ENCODE data around the gene LRP1B. TPM values are rescaled to one million over a fixed set of nuclear protein-coding genes. Genes with fewer than 3 reads are reported as not detected.

The LRP1B gene
- total RNA-seq, 4 donors from 2014 or later, result 1.2 to 3.3 (median 2.6) TPM

DNA sequence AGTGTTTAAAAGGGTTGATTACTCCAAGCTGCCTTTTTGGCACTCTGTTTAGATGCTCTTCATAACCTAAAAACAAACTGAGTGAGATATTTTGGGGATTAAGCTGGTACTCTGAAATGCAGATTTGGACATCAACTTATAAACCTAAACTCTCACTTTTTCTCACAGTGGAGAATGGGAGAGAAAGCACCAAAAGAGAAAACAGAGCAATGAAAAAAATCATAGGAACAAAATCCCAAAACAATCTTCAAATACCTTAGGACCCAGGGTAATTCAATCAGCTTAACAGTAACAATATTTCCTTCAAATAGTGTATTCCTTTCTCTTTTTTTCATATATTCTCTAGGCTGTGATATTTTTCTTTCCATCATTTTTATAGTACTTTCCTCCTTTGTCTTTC is 11.5 kb downstream of the LRP1B start:
- no peak for TF ChIP-seq POLR2A (IDR thresholded peaks at IDR 0.05)
- TF ChIP-seq EP300 (IDR thresholded peaks at IDR 0.05), result no peak
- TF ChIP-seq CTCF (IDR thresholded peaks at IDR 0.05), result no peak
- Histone ChIP-seq H3K36me3 (no peaks in the 10 kb centered on the region), H3K27me3 (no peaks in the 10 kb centered on the region), H3K4me3 (no peak overlapping the region), H3K4me1 (no peaks in the 10 kb centered on the region), H3K27ac (no peak overlapping the region), H3K9me3 (no peaks in the 10 kb centered on the region)
- DNase-seq (ENCODE audit: low spot score in 2 of 2), result no peak

DNA sequence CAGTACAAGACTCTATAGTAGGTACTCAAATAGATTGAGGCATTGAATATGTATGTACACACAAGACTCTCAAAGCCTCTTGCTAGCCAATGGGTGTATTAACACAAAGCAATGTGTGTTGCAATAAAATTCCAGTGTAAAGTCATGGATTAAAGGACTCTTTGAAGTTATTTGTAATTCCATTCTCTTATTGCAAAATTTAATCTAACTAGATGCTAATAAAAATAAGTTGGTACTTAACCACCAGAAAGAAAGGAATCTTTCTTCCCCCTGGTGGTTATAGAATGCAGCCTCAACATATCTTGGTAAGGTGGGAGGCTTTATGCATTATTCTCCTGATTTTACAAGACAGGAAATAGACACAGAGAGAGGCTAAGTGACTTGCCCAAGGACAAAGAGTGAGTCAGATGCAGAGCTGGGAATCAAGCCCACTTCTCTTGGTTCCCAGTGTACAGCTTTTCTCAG is 18.0 kb downstream of the LRP1B start:
- H3K4me1 ChIP-seq, result no peaks in the 10 kb centered on the region
- TF ChIP-seq POLR2A (IDR thresholded peaks at IDR 0.05), result no peak
- TF ChIP-seq CTCF (IDR thresholded peaks at IDR 0.05), result no peak
- TF ChIP-seq EP300 (IDR thresholded peaks at IDR 0.05), result no peak
- no peaks in the 10 kb centered on the region for H3K9me3 ChIP-seq
- no peaks in the 10 kb centered on the region for H3K36me3 ChIP-seq
- no peak overlapping the region for H3K27ac ChIP-seq
- H3K27me3 ChIP-seq, result no peaks in the 10 kb centered on the region
- H3K4me3 ChIP-seq, result no peak overlapping the region
- DNase-seq (ENCODE audit: low spot score in 2 of 2), result no peak

DNA sequence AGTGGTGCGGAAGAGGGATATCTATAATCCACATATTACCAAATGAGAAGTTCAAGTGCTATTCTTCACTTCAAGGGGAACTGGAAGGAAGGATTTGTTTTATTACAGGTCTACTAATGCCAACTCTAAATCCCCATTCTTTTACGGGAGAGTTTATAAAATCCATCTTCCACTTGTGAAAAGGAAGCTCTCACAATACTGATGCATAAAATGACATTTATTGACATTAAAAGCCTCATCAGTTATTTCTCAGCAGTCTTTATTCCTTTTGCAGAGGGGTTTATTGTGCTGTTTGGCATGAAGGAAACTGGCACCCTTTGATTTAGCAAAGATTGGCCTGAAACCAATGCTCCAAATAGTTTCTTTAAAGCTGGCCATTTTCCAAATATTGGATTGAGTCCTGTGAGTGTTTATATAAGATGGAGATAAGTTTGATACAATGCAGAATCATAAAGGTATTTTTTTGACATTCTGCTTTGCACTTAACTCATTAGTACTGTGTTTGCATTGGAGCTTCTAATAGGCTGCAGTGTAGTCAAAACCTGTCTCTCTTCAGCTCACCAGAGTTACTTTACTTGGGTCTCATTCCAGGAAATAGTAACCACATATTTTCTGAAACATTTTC is 26.6 kb downstream of the LRP1B start:
- Histone ChIP-seq H3K4me3 (no peak overlapping the region), H3K4me1 (no peaks in the 10 kb centered on the region), H3K9me3 (no peaks in the 10 kb centered on the region), H3K27ac (no peak overlapping the region), H3K27me3 (no peaks in the 10 kb centered on the region), H3K36me3 (no peaks in the 10 kb centered on the region)
- 59 to 64% methylated on average over 2 of the region's 2 CpGs for WGBS, 2 donors
- DNase-seq (ENCODE audit: low spot score in 2 of 2), result no peak
- TF ChIP-seq EP300 (IDR thresholded peaks at IDR 0.05), result no peak
- no peak for TF ChIP-seq POLR2A (IDR thresholded peaks at IDR 0.05)
- no peak for TF ChIP-seq CTCF (IDR thresholded peaks at IDR 0.05)

DNA sequence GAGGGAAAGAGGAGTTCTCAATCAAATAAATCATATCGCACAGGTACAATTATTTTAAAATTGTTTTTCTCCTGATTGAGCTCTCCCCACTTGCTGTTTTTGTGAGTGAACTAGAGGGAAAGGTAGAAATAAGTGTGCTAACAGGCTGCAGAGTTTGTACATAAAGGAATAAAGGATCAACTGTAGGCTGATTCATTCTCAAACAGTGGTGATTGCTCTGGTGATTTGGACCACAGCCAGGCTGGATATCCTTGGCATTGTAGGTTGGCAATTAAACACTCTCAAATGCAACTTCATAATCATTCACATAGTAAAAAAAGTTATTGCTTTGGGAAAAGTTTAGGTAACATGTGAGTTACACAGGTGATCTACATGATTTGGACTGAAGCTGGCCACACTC is 29.8 kb downstream of the LRP1B start:
- no peaks in the 10 kb centered on the region for H3K4me1 ChIP-seq
- H3K4me3 ChIP-seq, result no peak overlapping the region
- H3K9me3 ChIP-seq, result no peaks in the 10 kb centered on the region
- H3K27ac ChIP-seq, result no peak overlapping the region
- DNase-seq (ENCODE audit: low spot score in 2 of 2), result no peak
- 91 to 95% methylated on average over 1 of the region's 1 CpG for WGBS, 2 donors
- TF ChIP-seq POLR2A (IDR thresholded peaks at IDR 0.05), result no peak
- TF ChIP-seq CTCF (IDR thresholded peaks at IDR 0.05), result no peak
- TF ChIP-seq EP300 (IDR thresholded peaks at IDR 0.05), result no peak
- no peaks in the 10 kb centered on the region for H3K27me3 ChIP-seq
- H3K36me3 ChIP-seq, result no peaks in the 10 kb centered on the region

DNA sequence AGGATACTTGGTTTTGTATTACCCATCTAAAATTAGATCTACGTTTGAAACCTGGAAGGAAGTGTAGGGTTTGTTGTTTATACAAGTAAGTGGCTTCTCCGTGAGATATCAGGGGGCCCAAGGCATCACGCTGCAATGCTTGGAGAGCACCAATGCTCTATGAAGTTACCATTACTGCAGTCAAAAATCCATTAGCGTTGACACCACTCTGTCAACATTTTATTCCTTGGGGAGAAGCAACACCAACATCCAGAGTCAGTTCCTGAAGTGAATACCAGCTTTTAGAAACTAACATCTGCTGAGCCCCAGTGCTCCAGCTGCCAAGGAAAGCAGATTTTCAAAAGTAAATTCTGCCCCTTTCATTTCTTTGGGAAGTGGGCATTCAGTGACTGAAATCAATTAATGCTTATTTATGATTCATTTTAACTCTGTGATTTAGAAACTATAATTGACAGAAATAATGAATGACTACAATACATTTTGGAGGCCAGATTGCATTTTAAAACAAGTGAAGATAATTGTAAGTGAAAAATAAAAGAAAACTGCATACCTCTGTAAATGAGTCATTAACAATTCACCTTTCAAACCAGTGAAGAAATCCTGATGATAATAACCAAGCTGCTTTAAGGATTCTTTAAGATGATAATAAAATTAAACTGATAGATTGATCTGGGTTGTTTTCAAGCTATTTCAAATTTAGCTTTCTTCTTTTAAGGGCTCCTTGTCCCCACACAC is 30.5 kb downstream of the LRP1B start:
- 77 to 85% methylated on average over 4 of the region's 4 CpGs for WGBS, 2 donors
- TF ChIP-seq EP300 (IDR thresholded peaks at IDR 0.05) (no peak), POLR2A (IDR thresholded peaks at IDR 0.05) (no peak), CTCF (IDR thresholded peaks at IDR 0.05) (no peak)
- H3K27me3 ChIP-seq, result no peaks in the 10 kb centered on the region
- H3K4me1 ChIP-seq, result no peaks in the 10 kb centered on the region
- H3K4me3 ChIP-seq, result no peak overlapping the region
- DNase-seq (ENCODE audit: low spot score in 2 of 2), result no peak
- H3K9me3 ChIP-seq, result no peaks in the 10 kb centered on the region
- H3K36me3 ChIP-seq, result no peaks in the 10 kb centered on the region
- no peak overlapping the region for H3K27ac ChIP-seq

Data from tibial nerve (tissue), 4 donors.